SJCRH30 (cell line): ENCODE results near the gene AAK1. TPM values are rescaled to one million over a fixed set of nuclear protein-coding genes. Genes with fewer than 3 reads are reported as not detected.
"Not testable (repeated sequence)": the region's sequence is repeated elsewhere in the genome, so short reads cannot be mapped to it uniquely, and the experiment has no call there.

Source experiments
- DNase-seq, 2 experiments: peaks; one replicate each; pipeline ENCODE4 v3.0.0-alpha.2; 2015 to 2020
- H3K27ac ChIP-seq: fragments of 250-450 bp; sonication (Bioruptor Pico); 2 replicates; pipeline ENCODE4 v1.5.1; 2020; ENCODE audit warnings: mild to moderate bottlenecking, moderate library complexity
- H3K27me3 ChIP-seq: fragments of 250-450 bp; sonication (Bioruptor Pico); 2 replicates; pipeline ENCODE4 v1.5.1; 2020; ENCODE audit warnings: mild to moderate bottlenecking, moderate library complexity
- H3K36me3 ChIP-seq: fragments of 250-450 bp; sonication (Bioruptor Pico); 2 replicates; pipeline ENCODE4 v1.5.1; 2020; ENCODE audit warnings: mild to moderate bottlenecking, moderate library complexity
- H3K4me1 ChIP-seq: fragments of 250-450 bp; sonication (Bioruptor Pico); 2 replicates; pipeline ENCODE4 v1.5.1; 2020; ENCODE audit warnings: mild to moderate bottlenecking, moderate library complexity
- H3K4me3 ChIP-seq: fragments of 250-450 bp; sonication (Bioruptor Pico); 2 replicates; pipeline ENCODE4 v1.5.1; 2020; ENCODE audit warnings: mild to moderate bottlenecking, moderate library complexity
- H3K9me3 ChIP-seq: fragments of 250-450 bp; sonication (Bioruptor Pico); replicated peaks from 2 replicates; pipeline ENCODE4 v1.5.1; 2020; ENCODE audit warnings: mild to moderate bottlenecking, moderate library complexity
- total RNA-seq: library from RNA; depleted of rRNA; stranded (reverse); fragments of >200 nt; shearing (Covaris generic); gene quantifications from 2 replicates; pipeline ENCODE4 v1.2.3, GENCODE V29; 2014

Gene AAK1
- total RNA-seq, 1 experiment from 2014 or later = 34.8 TPM

- peak in 1 of 2 experiments; percentile 13 for DNase-seq
- no peak overlapping the region for H3K4me3 ChIP-seq
- H3K9me3 ChIP-seq = no peaks in the 10 kb centered on the region; the same call in 1 of the 2 replicates
- H3K27me3 ChIP-seq = no peaks in the 10 kb centered on the region
- no peaks in the 10 kb centered on the region for H3K4me1 ChIP-seq
- peaks cover 5% of the 10 kb centered on the region; the same call in 1 of the 2 replicates for H3K36me3 ChIP-seq
- H3K27ac ChIP-seq = no peak overlapping the region
These were observed 18.9 kb downstream of the AAK1 start for GRCh38 chr2:69624611-69625010.

- Histone ChIP-seq H3K27ac (no peak overlapping the region), H3K9me3 (no peaks in the 10 kb centered on the region; the same call in 1 of the 2 replicates), H3K4me3 (no peak overlapping the region), H3K4me1 (no peaks in the 10 kb centered on the region), H3K36me3 (peaks cover 5% of the 10 kb centered on the region; the same call in 1 of the 2 replicates), H3K27me3 (no peaks in the 10 kb centered on the region)
- DNase-seq = no peak
These were observed 19.4 kb downstream of the AAK1 start for GRCh38 chr2:69624131-69624530.

GRCh38 chr2:69623236-69623635, 20.3 kb downstream of the AAK1 start:
- Histone ChIP-seq H3K36me3 (peaks cover 5% of the 10 kb centered on the region; the same call in 1 of the 2 replicates), H3K4me3 (no peak overlapping the region), H3K27ac (no peak overlapping the region), H3K27me3 (no peaks in the 10 kb centered on the region), H3K4me1 (no peaks in the 10 kb centered on the region), H3K9me3 (no peaks in the 10 kb centered on the region; the same call in 1 of the 2 replicates)
- DNase-seq = no peak

- H3K27me3 ChIP-seq, H3K9me3 ChIP-seq, H3K27ac ChIP-seq, H3K4me3 ChIP-seq, H3K36me3 ChIP-seq, H3K4me1 ChIP-seq, DNase-seq: not testable (repeated sequence)
These were observed 20.7 kb downstream of the AAK1 start for GRCh38 chr2:69622805-69623204.

GRCh38 chr2:69622017-69622540, 21.5 kb downstream of the AAK1 start:
- not testable (repeated sequence) for H3K4me1 ChIP-seq, H3K4me3 ChIP-seq, H3K27ac ChIP-seq, DNase-seq, H3K36me3 ChIP-seq, H3K27me3 ChIP-seq, H3K9me3 ChIP-seq

GRCh38 chr2:69621440-69621839, 22.1 kb downstream of the AAK1 start:
- no peak overlapping the region for H3K27ac ChIP-seq
- DNase-seq = no peak
- H3K36me3 ChIP-seq = peaks cover 3% of the 10 kb centered on the region; the same call in 1 of the 2 replicates
- peaks cover 4% of the 10 kb centered on the region; the same call in 1 of the 2 replicates for H3K4me1 ChIP-seq
- no peaks in the 10 kb centered on the region for H3K27me3 ChIP-seq
- H3K9me3 ChIP-seq = no peaks in the 10 kb centered on the region; the same call in 1 of the 2 replicates
- H3K4me3 ChIP-seq = no peak overlapping the region

- Histone ChIP-seq H3K36me3 (peaks cover 3% of the 10 kb centered on the region; the same call in 1 of the 2 replicates), H3K4me3 (no peak overlapping the region), H3K4me1 (peaks cover 4% of the 10 kb centered on the region; the same call in 1 of the 2 replicates), H3K27ac (no peak overlapping the region), H3K27me3 (no peaks in the 10 kb centered on the region), H3K9me3 (no peaks in the 10 kb centered on the region; the same call in 1 of the 2 replicates)
- DNase-seq = no peak
These were observed 22.7 kb downstream of the AAK1 start for GRCh38 chr2:69620870-69621269.

GRCh38 chr2:69619725-69620124, 23.8 kb downstream of the AAK1 start:
- Histone ChIP-seq H3K36me3 (no peaks in the 10 kb centered on the region; the same call in 1 of the 2 replicates), H3K4me3 (no peak overlapping the region), H3K4me1 (peaks cover 4% of the 10 kb centered on the region; the same call in 1 of the 2 replicates), H3K9me3 (no peaks in the 10 kb centered on the region; the same call in 1 of the 2 replicates), H3K27me3 (no peaks in the 10 kb centered on the region), H3K27ac (no peak overlapping the region)
- no peak for DNase-seq

GRCh38 chr2:69618362-69618761, 25.2 kb downstream of the AAK1 start:
- no peak for DNase-seq
- peaks cover 4% of the 10 kb centered on the region; the same call in 1 of the 2 replicates for H3K4me1 ChIP-seq
- no peaks in the 10 kb centered on the region for H3K9me3 ChIP-seq
- H3K27ac ChIP-seq = no peak overlapping the region
- H3K27me3 ChIP-seq = no peaks in the 10 kb centered on the region
- no peaks in the 10 kb centered on the region for H3K36me3 ChIP-seq
- no peak overlapping the region for H3K4me3 ChIP-seq

GRCh38 chr2:69617744-69618143, 25.8 kb downstream of the AAK1 start:
- H3K27me3 ChIP-seq = no peaks in the 10 kb centered on the region
- H3K4me1 ChIP-seq = peaks cover 4% of the 10 kb centered on the region; the same call in 1 of the 2 replicates
- H3K36me3 ChIP-seq = no peaks in the 10 kb centered on the region
- H3K4me3 ChIP-seq = no peak overlapping the region
- H3K27ac ChIP-seq = no peak overlapping the region
- DNase-seq = no peak
- no peaks in the 10 kb centered on the region for H3K9me3 ChIP-seq

GRCh38 chr2:69616755-69617154, 26.8 kb downstream of the AAK1 start:
- H3K4me3 ChIP-seq = no peak overlapping the region
- no peak overlapping the region for H3K27ac ChIP-seq
- H3K4me1 ChIP-seq = peaks cover 4% of the 10 kb centered on the region; the same call in 1 of the 2 replicates
- H3K27me3 ChIP-seq = no peaks in the 10 kb centered on the region
- H3K36me3 ChIP-seq = no peaks in the 10 kb centered on the region
- DNase-seq = no peak
- no peaks in the 10 kb centered on the region for H3K9me3 ChIP-seq

GRCh38 chr2:69615969-69616368, 27.6 kb downstream of the AAK1 start:
- H3K4me1 ChIP-seq = peaks cover 4% of the 10 kb centered on the region; the same call in 1 of the 2 replicates
- H3K4me3 ChIP-seq = no peak overlapping the region
- H3K27me3 ChIP-seq = no peaks in the 10 kb centered on the region
- no peaks in the 10 kb centered on the region for H3K9me3 ChIP-seq
- DNase-seq = no peak
- no peak overlapping the region for H3K27ac ChIP-seq
- H3K36me3 ChIP-seq = no peaks in the 10 kb centered on the region

GRCh38 chr2:69615078-69615625, 28.4 kb downstream of the AAK1 start:
- Histone ChIP-seq H3K4me1 (peaks cover 4% of the 10 kb centered on the region; the same call in 1 of the 2 replicates), H3K27ac (no peak overlapping the region), H3K9me3 (no peaks in the 10 kb centered on the region), H3K27me3 (no peaks in the 10 kb centered on the region), H3K4me3 (no peak overlapping the region), H3K36me3 (no peaks in the 10 kb centered on the region)
- DNase-seq = no peak

GRCh38 chr2:69612707-69613106, 30.8 kb downstream of the AAK1 start:
- Histone ChIP-seq H3K9me3 (no peaks in the 10 kb centered on the region), H3K36me3 (no peaks in the 10 kb centered on the region), H3K27me3 (no peaks in the 10 kb centered on the region), H3K4me1 (peaks cover 4% of the 10 kb centered on the region; the same call in 1 of the 2 replicates), H3K27ac (no peak overlapping the region), H3K4me3 (no peak overlapping the region)
- no peak for DNase-seq

- Histone ChIP-seq H3K36me3 (no peaks in the 10 kb centered on the region), H3K4me3 (no peak overlapping the region), H3K27ac (no peak overlapping the region), H3K27me3 (no peaks in the 10 kb centered on the region), H3K9me3 (no peaks in the 10 kb centered on the region), H3K4me1 (peaks cover 4% of the 10 kb centered on the region; the same call in 1 of the 2 replicates)
- no peak for DNase-seq
These were observed 31.3 kb downstream of the AAK1 start for GRCh38 chr2:69612200-69612599.
